ENCODE results near the gene ATXN1.

The ATXN1 gene

GRCh38 chr6:16498957-16499356 is 262.3 kb downstream of the ATXN1 start:
- no peak for DNase-seq (ENCODE audit: low read depth in 2 of 2)

GRCh38 chr6:16498237-16498636 is 263.0 kb downstream of the ATXN1 start:
- DNase-seq (ENCODE audit: low read depth in 2 of 2): no peak

- DNase-seq (ENCODE audit: low read depth in 2 of 2): no peak
Measured at GRCh38 chr6:16496991-16497801, 264.1 kb downstream of the ATXN1 start.

- DNase-seq (ENCODE audit: low read depth in 2 of 2): no peak
Measured at GRCh38 chr6:16496210-16496609, 265.1 kb downstream of the ATXN1 start.

GRCh38 chr6:16494793-16495192 is 266.5 kb downstream of the ATXN1 start:
- no peak for DNase-seq (ENCODE audit: low read depth in 2 of 2)

- no peak for DNase-seq (ENCODE audit: low read depth in 2 of 2)
Measured at GRCh38 chr6:16493802-16494201, 267.5 kb downstream of the ATXN1 start.

- DNase-seq (ENCODE audit: low read depth in 2 of 2): no peak
Measured at GRCh38 chr6:16493112-16493511, 268.1 kb downstream of the ATXN1 start.

GRCh38 chr6:16491666-16492313 is 269.5 kb downstream of the ATXN1 start:
- DNase-seq (ENCODE audit: low read depth in 2 of 2): no peak

- DNase-seq (ENCODE audit: low read depth in 2 of 2): no peak
Measured at GRCh38 chr6:16490616-16491015, 270.6 kb downstream of the ATXN1 start.

GRCh38 chr6:16488813-16489212 is 272.4 kb downstream of the ATXN1 start:
- DNase-seq (ENCODE audit: low read depth in 2 of 2): no peak

GRCh38 chr6:16487996-16488674 is 273.1 kb downstream of the ATXN1 start:
- DNase-seq (ENCODE audit: low read depth in 2 of 2): no peak

GRCh38 chr6:16486661-16487060 is 274.6 kb downstream of the ATXN1 start:
- no peak for DNase-seq (ENCODE audit: low read depth in 2 of 2)

- DNase-seq (ENCODE audit: low read depth in 2 of 2): no peak
Measured at GRCh38 chr6:16483315-16483875, 277.9 kb downstream of the ATXN1 start.

- DNase-seq (ENCODE audit: low read depth in 2 of 2): no peak
Measured at GRCh38 chr6:16482702-16483314, 278.5 kb downstream of the ATXN1 start.

GRCh38 chr6:16481697-16482399 is 279.4 kb downstream of the ATXN1 start:
- DNase-seq (ENCODE audit: low read depth in 2 of 2): no peak

GRCh38 chr6:16480763-16481560 is 280.3 kb downstream of the ATXN1 start:
- DNase-seq (ENCODE audit: low read depth in 2 of 2): no peak

GRCh38 chr6:16477367-16478149 is 283.7 kb downstream of the ATXN1 start:
- no peak for DNase-seq (ENCODE audit: low read depth in 2 of 2)

GRCh38 chr6:16476861-16477260 is 284.4 kb downstream of the ATXN1 start:
- no peak for DNase-seq (ENCODE audit: low read depth in 2 of 2)

- no peak for DNase-seq (ENCODE audit: low read depth in 2 of 2)
Measured at GRCh38 chr6:16475494-16475781, 285.8 kb downstream of the ATXN1 start.

Data from fibroblast of skin of left quadriceps (primary cell).